ENCODE measurements around the gene MYF6.

DNA sequence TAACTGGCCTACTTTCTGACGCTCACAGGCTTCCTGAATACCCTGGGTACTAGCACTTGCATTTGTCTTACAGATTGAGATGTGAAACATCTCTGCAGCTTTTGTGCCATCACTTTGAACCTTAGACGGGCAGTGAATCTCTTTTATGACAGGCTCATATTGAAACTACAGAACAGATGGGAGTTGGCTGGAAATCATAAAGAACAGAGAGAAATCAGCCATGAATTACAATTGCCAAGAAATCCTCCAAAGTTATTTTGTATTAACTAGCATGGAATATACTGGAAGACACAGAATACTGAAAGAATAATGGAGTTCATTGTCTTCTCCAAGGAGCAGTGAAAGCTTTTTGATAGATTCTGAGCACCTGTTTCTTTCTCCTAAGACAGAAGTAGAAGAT lies 42.0 kb downstream of the MYF6 start:
- TF ChIP-seq, protein P1, sequence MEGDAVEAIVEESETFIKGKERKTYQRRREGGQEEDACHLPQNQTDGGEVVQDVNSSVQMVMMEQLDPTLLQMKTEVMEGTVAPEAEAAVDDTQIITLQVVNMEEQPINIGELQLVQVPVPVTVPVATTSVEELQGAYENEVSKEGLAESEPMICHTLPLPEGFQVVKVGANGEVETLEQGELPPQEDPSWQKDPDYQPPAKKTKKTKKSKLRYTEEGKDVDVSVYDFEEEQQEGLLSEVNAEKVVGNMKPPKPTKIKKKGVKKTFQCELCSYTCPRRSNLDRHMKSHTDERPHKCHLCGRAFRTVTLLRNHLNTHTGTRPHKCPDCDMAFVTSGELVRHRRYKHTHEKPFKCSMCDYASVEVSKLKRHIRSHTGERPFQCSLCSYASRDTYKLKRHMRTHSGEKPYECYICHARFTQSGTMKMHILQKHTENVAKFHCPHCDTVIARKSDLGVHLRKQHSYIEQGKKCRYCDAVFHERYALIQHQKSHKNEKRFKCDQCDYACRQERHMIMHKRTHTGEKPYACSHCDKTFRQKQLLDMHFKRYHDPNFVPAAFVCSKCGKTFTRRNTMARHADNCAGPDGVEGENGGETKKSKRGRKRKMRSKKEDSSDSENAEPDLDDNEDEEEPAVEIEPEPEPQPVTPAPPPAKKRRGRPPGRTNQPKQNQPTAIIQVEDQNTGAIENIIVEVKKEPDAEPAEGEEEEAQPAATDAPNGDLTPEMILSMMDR (IDR thresholded peaks at IDR 0.05), result no peak
- TF ChIP-seq EZH2 (IDR thresholded peaks at IDR 0.05; ENCODE audit: borderline replicate concordance, insufficient read depth, low read depth, low read length, poor library complexity, severe bottlenecking), result no peak

Measured in B cell (primary cell).